A204.1 (cell line): ENCODE results near the gene GPC3.

Experiments used
- FAIRE-seq: peaks from 2 replicates; lab custom pipeline; 2012; peaks lifted over from hg19 to GRCh38; lab: Jason Lieb, UNC

The GPC3 gene

GRCh38 chrX:133968109-133968508 lies 17.3 kb downstream of the GPC3 start:
- FAIRE-seq = no peak

- FAIRE-seq = no peak
Measured at GRCh38 chrX:133966199-133966598, 19.2 kb downstream of the GPC3 start.

DNA sequence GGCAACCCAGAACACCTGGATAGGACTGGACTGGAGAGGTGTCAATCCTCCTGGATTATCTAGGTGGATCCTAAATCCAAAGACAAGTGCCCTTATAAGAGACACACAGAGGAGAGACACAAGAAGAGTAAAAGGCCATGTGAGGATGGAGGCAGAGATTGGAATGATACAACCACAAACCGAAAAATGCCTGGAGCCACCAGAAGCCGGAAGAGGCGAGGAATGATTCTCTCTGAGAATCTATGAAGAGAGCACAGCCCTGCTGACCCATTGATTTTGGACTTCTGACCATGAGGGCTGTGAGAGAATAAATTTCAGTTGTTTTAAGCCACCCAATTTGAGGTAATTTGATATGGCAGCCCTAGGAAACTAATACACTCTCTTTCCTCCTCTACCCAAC lies 20.1 kb downstream of the GPC3 start:
- FAIRE-seq = no peak

DNA sequence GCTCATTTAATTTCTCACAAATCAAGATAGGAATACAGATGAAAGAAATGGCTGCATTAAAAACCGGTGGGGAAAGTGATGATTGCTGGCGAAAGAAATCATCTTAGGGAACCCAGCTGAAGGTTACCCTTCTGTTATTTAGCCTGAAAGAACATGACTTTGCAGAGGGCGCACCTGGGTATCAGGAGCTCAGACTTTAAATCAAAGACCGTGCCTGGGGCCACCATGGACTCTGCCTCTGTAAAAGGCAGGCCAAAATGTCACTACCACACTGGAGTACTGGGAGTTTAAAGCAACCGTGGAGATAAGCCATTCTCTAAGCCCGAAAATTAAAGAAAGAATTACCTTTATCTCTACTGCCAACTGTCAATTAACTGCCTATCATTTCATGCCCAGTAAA lies 24.3 kb downstream of the GPC3 start:
- FAIRE-seq = no peak

DNA sequence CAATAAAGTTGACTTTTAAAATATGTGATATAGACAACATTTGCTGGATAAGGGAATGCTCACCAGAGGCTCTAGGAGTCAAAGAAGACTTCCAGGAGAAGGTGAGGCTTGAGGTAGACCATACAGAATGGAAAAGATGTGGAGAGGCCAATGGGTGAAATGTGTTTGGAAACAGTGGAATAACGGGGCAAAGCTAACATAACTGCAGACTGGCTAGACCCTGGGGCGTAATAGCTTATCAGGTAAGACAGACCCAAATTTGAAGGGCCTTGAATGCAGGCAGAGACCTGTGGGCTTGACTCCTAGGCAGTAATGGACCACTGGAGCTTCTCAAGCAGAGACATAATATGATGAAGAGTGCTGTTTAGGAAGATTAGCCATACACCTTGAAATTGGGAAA lies 25.4 kb downstream of the GPC3 start:
- no peak for FAIRE-seq

DNA sequence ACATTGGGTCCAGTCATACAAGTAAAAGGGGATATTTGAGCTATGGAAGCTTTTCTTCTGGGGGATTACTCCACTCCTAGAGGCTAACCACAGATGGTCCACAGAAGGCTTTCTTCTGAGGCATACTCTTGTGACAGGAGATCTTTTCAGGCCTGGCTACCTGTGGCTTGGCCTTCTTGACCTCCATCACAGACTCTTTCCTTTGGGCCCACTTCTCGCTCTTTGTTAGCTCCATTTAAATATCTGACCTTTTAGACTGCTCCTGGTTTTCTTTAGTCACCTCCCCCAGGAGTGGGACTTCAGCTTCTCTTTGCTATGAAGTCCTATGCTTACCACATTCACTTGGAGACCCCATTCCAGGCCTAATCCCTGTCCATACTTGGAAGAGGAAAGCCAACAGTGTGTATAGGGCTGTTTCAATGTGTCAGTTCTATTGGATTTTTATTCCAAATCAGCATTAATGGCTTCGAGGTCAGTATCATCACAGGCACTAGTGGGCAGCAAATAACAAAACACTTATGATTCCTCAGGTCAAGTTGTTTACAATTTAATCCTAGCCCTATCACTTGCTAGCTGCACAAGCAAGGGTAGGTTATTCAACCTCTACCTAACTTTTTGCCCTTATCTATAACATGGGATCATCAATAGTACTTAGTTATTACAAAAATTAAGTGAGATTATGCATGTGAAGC lies 26.3 kb downstream of the GPC3 start:
- FAIRE-seq = no peak

GRCh38 chrX:133956570-133957340 lies 28.6 kb downstream of the GPC3 start:
- no peak for FAIRE-seq

- no peak for FAIRE-seq
Measured at GRCh38 chrX:133953785-133954355, 31.5 kb downstream of the GPC3 start.

GRCh38 chrX:133953078-133953477 lies 32.3 kb downstream of the GPC3 start:
- no peak for FAIRE-seq

DNA sequence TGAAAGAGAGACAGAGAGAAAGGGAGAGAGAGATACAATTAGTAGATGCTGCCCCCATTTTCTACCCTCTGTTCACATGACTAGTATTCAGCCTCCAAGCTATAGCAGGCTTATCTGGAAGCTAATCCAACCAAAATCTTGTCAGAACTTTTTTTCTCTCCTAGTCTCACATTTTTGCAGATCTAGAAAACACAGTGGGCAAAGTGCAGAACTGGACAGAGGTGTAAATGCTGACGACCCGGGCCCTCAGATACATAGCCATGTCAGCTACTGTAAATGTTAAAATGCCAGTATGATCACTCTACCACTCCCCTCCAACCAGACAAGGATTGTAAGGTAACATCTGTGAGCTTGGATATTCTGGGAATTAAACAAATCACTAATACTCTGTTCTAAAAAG lies 34.3 kb downstream of the GPC3 start:
- no peak for FAIRE-seq

DNA sequence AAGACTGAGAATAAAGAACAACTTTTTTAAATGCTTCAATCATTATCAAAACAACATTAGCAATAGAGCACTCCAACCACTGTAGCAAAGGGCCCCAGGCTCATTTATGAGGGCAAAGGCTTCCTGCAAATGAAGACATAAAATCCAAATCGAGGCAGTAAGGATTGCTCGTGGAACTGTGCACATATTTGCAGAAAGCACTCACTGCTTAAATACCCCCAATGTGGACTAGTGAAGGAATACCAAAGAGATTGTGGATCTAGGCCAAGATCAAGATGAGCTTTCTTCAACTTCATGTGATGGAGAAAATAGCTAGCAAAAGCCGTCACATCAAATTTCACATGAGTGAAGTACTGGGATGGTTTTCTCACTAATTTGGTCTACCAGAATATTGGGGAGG lies 35.2 kb downstream of the GPC3 start:
- no peak for FAIRE-seq

DNA sequence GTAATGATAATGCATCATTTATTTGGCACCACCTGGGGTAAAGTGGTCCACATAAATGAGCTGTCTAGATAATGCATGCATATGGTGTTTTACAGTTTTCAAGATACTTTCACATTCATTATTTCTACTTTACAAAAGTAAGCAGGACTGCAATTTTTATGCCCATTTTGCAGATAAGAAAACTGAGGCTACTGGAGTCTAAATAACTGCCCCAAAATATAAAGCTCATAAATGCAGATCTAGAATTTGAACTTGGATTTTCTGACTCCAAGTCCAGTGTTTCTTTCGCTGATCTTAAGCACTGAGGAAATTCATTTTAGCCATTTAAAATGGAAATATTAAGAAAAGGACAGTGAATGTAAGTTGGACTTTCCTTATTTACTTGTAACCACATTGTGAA lies 36.5 kb downstream of the GPC3 start:
- no peak for FAIRE-seq

- no peak for FAIRE-seq
Measured at GRCh38 chrX:133947996-133948395, 37.4 kb downstream of the GPC3 start.

DNA sequence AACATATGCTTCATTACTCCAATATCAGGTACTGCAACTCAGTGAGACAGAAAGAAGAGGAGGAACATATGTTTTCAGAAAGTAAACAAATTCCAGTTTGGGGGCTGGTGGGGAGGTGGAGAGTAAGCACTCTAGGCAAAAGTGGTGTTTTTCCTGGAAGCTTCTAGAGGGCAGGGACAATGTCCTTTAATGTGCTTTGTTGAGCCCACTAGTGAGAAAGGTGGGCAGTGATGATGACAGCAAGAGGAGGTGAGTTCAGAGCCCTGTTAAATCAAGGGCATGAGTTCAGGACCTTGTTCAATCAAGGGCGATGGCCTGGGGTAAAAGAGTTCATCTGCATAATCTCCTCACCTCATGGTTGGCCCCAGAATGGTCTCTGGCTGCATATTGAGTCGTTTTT lies 38.4 kb downstream of the GPC3 start:
- FAIRE-seq = no peak

GRCh38 chrX:133943507-133943906 lies 41.9 kb downstream of the GPC3 start:
- no peak for FAIRE-seq

DNA sequence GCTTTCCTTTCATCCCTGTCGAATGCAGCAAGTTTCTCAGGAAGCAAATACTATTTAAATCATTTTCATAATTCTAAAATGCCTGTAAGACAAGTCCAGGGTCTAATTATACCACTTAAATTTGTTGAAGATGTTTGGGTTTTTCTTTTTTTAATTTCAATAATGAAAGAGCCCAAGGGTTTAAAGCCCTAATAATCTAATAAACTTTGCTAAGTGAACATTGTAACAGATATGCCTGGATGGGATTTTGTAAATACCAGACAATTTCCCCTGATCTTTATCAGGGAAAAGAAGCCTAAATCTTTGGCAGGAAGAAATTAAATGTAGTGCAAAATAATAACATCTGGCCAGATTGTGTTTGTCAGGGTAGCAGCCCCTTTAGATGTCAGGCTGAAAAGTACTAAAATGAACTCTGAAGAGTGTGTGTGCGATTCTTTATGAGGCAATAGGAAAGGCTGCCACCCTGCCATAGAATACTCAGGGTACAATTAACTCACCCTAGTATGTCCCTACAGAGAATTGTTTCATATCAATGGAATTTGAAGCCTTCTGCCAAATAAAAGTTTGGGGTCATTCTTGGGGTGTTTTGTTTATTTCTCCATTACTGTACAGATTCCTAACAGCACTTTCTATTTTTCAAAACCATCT lies 45.6 kb downstream of the GPC3 start:
- no peak for FAIRE-seq

GRCh38 chrX:133938530-133938929 lies 46.9 kb downstream of the GPC3 start:
- FAIRE-seq = no peak

DNA sequence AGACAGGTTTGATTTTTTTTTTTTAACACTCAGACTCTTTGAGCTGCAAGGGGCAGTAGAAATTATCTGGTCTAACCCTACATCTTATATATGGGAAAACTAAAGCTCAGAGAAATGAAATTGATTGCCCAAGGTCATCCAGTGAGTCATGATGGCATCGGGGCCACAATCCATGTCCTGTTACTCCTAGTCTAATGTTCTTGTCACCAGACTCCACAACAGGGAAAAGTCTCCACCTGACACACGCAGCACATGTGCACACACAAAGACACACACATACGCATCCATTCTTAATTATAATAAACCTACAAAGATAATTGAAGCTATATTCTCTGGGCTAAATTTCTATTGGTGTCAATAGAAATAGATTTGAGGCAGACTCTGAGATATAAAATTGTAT lies 48.4 kb downstream of the GPC3 start:
- no peak for FAIRE-seq

DNA sequence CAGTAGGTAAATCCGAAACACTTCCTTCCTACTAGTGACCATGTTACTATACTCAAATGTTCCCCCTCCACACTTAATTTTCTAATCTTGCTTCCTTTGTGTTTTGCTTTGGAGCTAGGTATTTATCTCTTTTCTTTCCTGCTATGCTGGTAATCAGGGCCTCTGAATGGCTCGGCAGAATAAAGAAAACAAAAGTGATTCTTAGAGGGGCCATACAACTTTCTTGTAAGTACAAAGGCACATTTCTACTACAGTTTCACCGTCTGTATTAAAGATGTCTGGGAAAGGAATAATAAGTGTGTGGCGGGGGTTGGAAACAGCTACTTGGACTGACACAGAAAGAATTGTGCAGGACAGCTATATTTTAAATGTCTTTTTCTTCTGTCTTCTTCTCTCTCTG lies 50.3 kb downstream of the GPC3 start:
- no peak for FAIRE-seq

DNA sequence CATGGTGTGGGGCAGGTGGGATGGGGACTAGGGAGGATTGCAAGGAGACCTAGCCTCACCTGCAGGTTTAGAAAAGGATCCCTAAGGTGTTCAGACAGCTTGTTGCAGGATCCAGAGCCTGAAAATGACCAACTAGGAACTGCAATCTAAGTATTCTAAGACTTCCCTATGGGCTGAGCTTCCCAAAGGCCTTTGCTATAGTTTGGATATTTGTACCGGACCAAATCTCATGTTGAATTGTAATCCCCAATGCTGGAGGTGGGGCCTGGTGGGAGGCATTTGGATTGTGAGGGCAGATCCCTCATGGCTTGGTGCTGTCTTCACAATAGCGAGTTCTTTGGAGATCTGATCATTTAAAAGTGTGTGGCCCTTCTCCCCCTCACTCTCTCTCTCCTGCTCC lies 52.1 kb downstream of the GPC3 start:
- no peak for FAIRE-seq

DNA sequence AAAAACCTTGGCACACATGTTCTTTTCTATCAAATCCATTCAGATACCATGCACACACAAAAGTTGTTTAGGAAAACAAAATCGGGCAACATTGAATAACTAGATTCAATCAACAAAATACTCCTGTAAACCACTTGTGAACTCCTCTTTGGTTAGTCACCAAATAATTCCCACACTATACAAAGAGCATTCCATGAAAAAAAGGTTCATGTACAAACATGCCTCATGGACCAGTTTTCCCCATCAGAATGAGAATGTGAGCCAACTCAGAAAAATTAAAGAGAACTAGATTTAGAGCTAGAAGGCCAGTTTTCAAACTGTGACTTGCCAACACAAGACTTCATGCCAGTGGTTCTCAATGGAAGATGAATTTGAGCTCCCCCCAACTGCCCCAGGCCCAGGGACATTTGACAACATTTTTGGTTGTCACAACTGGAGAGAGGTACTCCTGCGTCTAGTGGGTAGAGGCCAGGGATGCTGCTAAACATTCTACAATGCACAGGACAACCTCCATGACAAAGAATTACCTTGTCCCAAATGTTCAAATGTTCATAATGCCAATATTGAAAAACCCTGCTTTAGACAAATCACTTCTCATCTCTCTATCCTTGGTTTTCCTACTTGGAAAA lies 55.4 kb downstream of the GPC3 start:
- no peak for FAIRE-seq

GRCh38 chrX:133928365-133928764 lies 57.0 kb downstream of the GPC3 start:
- FAIRE-seq = no peak

GRCh38 chrX:133926809-133927208 lies 58.6 kb downstream of the GPC3 start:
- no peak for FAIRE-seq
